Ovary (tissue), 9 donors: ENCODE data around the gene SLC29A3. TPM values are rescaled to one million over a fixed set of nuclear protein-coding genes. Genes with fewer than 3 reads are reported as not detected.

Experiments
- DNase-seq, 5 donors: peaks; one replicate each; pipeline ENCODE4 v3.0.0-alpha.2; 2019 to 2020
- H3K27ac ChIP-seq, 2 donors: fragments of 200-600 bp; one replicate each; pipeline versions ENCODE4 v1.5.1 to v1.8.0; 2019 to 2022
- H3K27me3 ChIP-seq: fragments of 200-600 bp; one replicate; pipeline ENCODE4 v1.8.0; 2022
- H3K36me3 ChIP-seq: fragments of 200-600 bp; sonication (generic); one replicate; pipeline ENCODE4 v1.5.1; 2019
- H3K4me1 ChIP-seq: one replicate; pipeline ENCODE4 v1.8.1; 2013; ENCODE audit warnings: mild to moderate bottlenecking, moderate library complexity; ENCODE audit not compliant: insufficient read depth
- H3K4me3 ChIP-seq: fragments of 200-600 bp; sonication (generic); one replicate; pipeline ENCODE4 v1.5.1; 2017
- H3K9me3 ChIP-seq, 2 donors: fragments of 200-600 bp in 1 of 2; sonication (generic) in 1 of 2; one replicate each; pipeline versions ENCODE4 v1.5.1 to v1.8.1; 2013 to 2019; ENCODE audit warnings: mild to moderate bottlenecking in 1 of 2, moderate library complexity in 1 of 2
- CTCF ChIP-seq, 3 donors: fragments of 450-650 bp in 2 of 3; fragments of 200-600 bp in 1 of 3; IDR thresholded peaks; one replicate each; pipeline versions ENCODE4 v1.5.1 to v1.8.0; 2016 to 2022; ENCODE audit warnings: antibody characterized with exemption in 3 of 3, mild to moderate bottlenecking in 1 of 3
- EP300 ChIP-seq: sonication (generic); formaldehyde crosslinking; IDR thresholded peaks from one replicate; pipeline ENCODE4 v1.6.1; 2017; ENCODE audit warnings: antibody characterized with exemption
- POLR2A ChIP-seq: fragments of 450-650 bp; IDR thresholded peaks from one replicate; pipeline ENCODE4 v1.6.1; 2017; ENCODE audit warnings: antibody characterized with exemption, mild to moderate bottlenecking, moderate library complexity
- WGBS, 3 donors: extraction: QIAGEN DNeasy Blood & Tissue Kit in 1 of 3; methylation state at CpG; one replicate each; pipeline versions ENCODE4 v1.1.5 to v1.1.7; 2013 to 2017; 5-methylcytosine and 5-hydroxymethylcytosine counted together
- intact Hi-C, 4 donors: fragments of 100-400 bp; cut with DNase I; formaldehyde crosslinking; loops; one replicate each; pipeline versions ENCODE4 v1.11.0 to v1.15.1; 2022 to 2023
- polyA plus RNA-seq, 2 donors: library from polyadenylated mRNA; stranded (reverse); fragments of 200-250 nt in 1 of 2; fragments of 350-450 nt in 1 of 2; fragmentation: Illumina TruSeq in 1 of 2; extraction: RNeasy Lipid Tissue Mini Kit (QIAGEN cat#74804) in 1 of 2; gene quantifications; one replicate each; pipeline ENCODE4 v1.2.3, GENCODE V29; 2013 to 2014
- total RNA-seq, 7 donors: library from RNA; depleted of rRNA in 2 of 7; stranded (reverse); fragments of >200 nt in 2 of 7; fragmentation: NEBNext Ultra II Directional in 3 of 7; extraction: Animal tissue kit (Norgen Biotek cat#: 25700) in 3 of 7; gene quantifications; one replicate each; pipeline versions ENCODE4 v1.1.0 to v1.2.4, GENCODE V29; 2016 to 2023
- donor health status: DM: no; HTN: no; CAD: no; lungs with moderate emphysema.
- donor health status: DM: no; HTN: no; CAD: no.
- donor health status: Bipolar disorder and iron deficiency.
- donor health status: DM: yes; HTN: yes; CAD: no.
- donor health status: DM: no; HTN: no; CAD: no.
- donor health status: DM: yes; HTN: yes; CAD: no.

SLC29A3 gene
- total and polyA plus RNA-seq, 9 donors = 10.1 to 18.3 (median 15.5) TPM

GRCh38 chr10:71349406-71349805, 30.3 kb downstream of the SLC29A3 start:
- H3K9me3 ChIP-seq = no peaks in the 10 kb centered on the region
- H3K27ac ChIP-seq = no peak overlapping the region
- TF ChIP-seq EP300 = no peak
- TF ChIP-seq POLR2A = no peak
- no peak for TF ChIP-seq CTCF (IDR thresholded peaks at IDR 0.05)
- no peaks in the 10 kb centered on the region for H3K36me3 ChIP-seq
- no peaks in the 10 kb centered on the region for H3K4me1 ChIP-seq
- intact Hi-C loops = loop anchor here in 1 of 4 donors (2.0 kb wide), 1 partner anchor 19 kb away; no protein-coding TSS in a partner anchor
- DNase-seq = no peak
- 94 to 95% (median 95%) methylated on average over 7 of the region's 7 CpGs for WGBS, 3 donors
- no peaks in the 10 kb centered on the region for H3K27me3 ChIP-seq
- no peak overlapping the region for H3K4me3 ChIP-seq

DNA sequence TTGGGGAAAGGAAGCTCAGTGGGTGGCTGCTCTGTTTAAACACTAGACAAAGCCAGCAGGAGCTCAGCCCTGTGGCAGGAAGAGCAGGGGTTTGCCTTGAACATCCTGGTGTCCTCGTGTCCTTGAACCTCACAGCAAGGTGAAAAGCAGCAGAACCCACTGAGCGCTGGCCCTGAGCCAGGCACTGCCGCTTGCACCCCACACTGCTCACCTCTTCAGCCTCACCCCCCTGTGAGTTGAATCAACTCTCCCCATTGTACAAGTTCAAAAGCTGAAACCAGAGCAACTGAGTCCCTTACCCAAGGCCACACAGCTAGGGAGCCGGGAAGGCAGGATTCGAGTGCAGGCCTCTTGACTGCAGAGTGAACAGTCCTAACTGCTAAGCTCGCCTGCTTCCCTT, 32.0 kb downstream of the SLC29A3 start:
- DNase-seq = no peak
- TF ChIP-seq EP300 = no peak
- Histone ChIP-seq H3K9me3 (no peaks in the 10 kb centered on the region), H3K27ac (no peak overlapping the region), H3K36me3 (no peaks in the 10 kb centered on the region), H3K4me1 (no peaks in the 10 kb centered on the region), H3K27me3 (no peaks in the 10 kb centered on the region), H3K4me3 (no peak overlapping the region)
- WGBS, 3 donors = 70 to 84% (median 79%) methylated on average over 6 of the region's 6 CpGs
- intact Hi-C loops = no loop called here

DNA sequence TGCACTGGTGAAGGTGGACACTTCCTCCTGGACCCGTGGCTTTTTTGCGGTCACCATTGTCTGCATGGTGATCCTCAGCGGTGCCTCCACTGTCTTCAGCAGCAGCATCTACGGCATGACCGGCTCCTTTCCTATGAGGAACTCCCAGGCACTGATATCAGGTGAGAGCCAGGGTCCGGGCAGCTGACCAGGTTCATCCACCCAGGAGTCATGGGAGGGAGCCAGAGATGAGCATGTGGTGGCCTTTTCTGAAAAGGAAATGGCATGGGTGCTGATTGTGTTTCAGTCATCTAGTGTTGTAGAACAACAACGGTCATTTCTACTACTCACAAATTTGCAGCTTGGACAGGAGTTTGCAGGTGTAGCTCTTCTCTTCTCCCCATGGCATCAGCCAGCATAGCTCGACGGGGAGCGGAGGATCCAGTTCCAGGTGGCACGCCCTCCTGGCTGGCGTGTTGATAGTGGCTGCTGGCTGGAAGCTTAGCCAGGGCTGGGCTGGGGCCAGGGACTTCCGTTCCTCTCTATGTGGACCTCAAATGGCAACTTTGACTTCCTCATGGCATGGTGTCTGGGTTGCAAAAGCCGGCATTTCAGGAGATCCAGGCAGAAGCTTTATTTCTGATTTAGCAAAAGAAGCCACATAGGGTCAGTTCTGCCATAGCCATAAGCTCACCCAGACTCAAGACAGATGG, 32.7 kb downstream of the SLC29A3 start:
- no peaks in the 10 kb centered on the region for H3K27me3 ChIP-seq
- DNase-seq = no peak
- H3K36me3 ChIP-seq = no peaks in the 10 kb centered on the region
- intact Hi-C loops = no loop called here
- H3K4me1 ChIP-seq = no peaks in the 10 kb centered on the region
- no peaks in the 10 kb centered on the region for H3K9me3 ChIP-seq
- H3K4me3 ChIP-seq = no peak overlapping the region
- 84 to 88% (median 88%) methylated on average over 14 of the region's 14 CpGs for WGBS, 3 donors
- TF ChIP-seq EP300 (no peak), CTCF (IDR thresholded peaks at IDR 0.05) (no peak), POLR2A (no peak)
- H3K27ac ChIP-seq = no peak overlapping the region

GRCh38 chr10:71353639-71354038, 34.6 kb downstream of the SLC29A3 start:
- Histone ChIP-seq H3K36me3 (no peaks in the 10 kb centered on the region), H3K4me3 (no peak overlapping the region), H3K4me1 (no peaks in the 10 kb centered on the region), H3K27ac (no peak overlapping the region), H3K9me3 (no peaks in the 10 kb centered on the region), H3K27me3 (no peaks in the 10 kb centered on the region)
- 65 to 71% (median 66%) methylated on average over 9 of the region's 9 CpGs for WGBS, 3 donors
- no peak for DNase-seq
- intact Hi-C loops = no loop called here
- TF ChIP-seq CTCF (IDR thresholded peaks at IDR 0.05) (no peak), EP300 (no peak), POLR2A (no peak)

GRCh38 chr10:71354776-71355175, 35.7 kb downstream of the SLC29A3 start:
- intact Hi-C loops = no loop called here
- 88 to 94% (median 93%) methylated on average over 7 of the region's 7 CpGs for WGBS, 3 donors
- DNase-seq = no peak
- TF ChIP-seq EP300 = no peak
- no peak for TF ChIP-seq POLR2A
- TF ChIP-seq CTCF (IDR thresholded peaks at IDR 0.05) = no peak
- no peak overlapping the region for H3K27ac ChIP-seq
- H3K36me3 ChIP-seq = no peaks in the 10 kb centered on the region
- H3K9me3 ChIP-seq = no peaks in the 10 kb centered on the region
- no peaks in the 10 kb centered on the region for H3K27me3 ChIP-seq
- H3K4me1 ChIP-seq = no peaks in the 10 kb centered on the region
- no peak overlapping the region for H3K4me3 ChIP-seq
